GM20000 (cell line): ENCODE measurements around the gene TSEN2.

Source experiments
- DNase-seq: peaks from one replicate; pipeline ENCODE4 v3.0.0; 2012; ENCODE audit warnings: low spot score
- TF ChIP-seq, protein P1 (sequence below): IDR thresholded peaks from 2 replicates; pipeline ENCODE4 v1.5.1; 2012; ENCODE audit warnings: mild to moderate bottlenecking, control low read depth; ENCODE audit errors: extremely low read depth, missing control alignments

TSEN2 gene

DNA sequence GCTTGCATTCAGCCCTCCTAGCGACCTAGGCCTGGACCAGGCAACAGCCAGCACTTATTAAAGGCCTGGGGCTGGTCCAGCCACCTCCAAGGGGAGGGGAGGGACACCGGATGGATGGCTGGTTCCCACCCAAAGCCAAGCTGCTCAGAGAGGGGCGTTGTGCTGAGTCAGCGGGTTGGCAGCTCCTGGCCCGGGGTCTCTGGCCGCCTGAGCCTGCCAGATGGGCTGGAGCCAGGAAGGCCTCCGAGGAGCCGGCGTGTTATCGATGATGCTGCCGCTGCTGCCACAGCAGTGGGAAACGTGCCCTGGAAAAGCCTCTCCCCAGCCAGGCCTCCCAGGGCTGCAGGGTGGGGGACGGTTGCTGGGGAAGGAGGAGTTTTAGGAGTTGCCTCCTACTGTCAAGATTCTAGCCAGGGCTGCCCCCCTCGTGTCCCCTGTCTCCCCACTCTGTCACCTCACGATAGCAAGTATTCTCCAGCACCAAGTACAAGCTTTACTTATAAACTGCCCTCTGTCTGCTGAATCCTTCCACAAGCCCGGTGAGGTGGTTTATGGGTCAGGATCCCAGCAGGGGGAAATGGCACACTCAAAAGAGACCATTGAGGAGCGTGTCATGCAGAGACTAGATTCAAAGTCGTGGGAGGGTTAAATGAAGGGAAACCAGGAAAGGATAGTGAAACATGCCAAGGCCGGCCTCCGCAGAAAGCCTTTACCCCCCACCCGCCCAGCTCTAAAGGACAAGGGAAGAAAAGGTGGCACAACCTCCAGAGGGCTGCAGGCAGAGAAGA lies 43.2 kb upstream of the TSEN2 start:
- DNase-seq = no peak
- TF ChIP-seq, protein P1, sequence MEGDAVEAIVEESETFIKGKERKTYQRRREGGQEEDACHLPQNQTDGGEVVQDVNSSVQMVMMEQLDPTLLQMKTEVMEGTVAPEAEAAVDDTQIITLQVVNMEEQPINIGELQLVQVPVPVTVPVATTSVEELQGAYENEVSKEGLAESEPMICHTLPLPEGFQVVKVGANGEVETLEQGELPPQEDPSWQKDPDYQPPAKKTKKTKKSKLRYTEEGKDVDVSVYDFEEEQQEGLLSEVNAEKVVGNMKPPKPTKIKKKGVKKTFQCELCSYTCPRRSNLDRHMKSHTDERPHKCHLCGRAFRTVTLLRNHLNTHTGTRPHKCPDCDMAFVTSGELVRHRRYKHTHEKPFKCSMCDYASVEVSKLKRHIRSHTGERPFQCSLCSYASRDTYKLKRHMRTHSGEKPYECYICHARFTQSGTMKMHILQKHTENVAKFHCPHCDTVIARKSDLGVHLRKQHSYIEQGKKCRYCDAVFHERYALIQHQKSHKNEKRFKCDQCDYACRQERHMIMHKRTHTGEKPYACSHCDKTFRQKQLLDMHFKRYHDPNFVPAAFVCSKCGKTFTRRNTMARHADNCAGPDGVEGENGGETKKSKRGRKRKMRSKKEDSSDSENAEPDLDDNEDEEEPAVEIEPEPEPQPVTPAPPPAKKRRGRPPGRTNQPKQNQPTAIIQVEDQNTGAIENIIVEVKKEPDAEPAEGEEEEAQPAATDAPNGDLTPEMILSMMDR = no peak

DNA sequence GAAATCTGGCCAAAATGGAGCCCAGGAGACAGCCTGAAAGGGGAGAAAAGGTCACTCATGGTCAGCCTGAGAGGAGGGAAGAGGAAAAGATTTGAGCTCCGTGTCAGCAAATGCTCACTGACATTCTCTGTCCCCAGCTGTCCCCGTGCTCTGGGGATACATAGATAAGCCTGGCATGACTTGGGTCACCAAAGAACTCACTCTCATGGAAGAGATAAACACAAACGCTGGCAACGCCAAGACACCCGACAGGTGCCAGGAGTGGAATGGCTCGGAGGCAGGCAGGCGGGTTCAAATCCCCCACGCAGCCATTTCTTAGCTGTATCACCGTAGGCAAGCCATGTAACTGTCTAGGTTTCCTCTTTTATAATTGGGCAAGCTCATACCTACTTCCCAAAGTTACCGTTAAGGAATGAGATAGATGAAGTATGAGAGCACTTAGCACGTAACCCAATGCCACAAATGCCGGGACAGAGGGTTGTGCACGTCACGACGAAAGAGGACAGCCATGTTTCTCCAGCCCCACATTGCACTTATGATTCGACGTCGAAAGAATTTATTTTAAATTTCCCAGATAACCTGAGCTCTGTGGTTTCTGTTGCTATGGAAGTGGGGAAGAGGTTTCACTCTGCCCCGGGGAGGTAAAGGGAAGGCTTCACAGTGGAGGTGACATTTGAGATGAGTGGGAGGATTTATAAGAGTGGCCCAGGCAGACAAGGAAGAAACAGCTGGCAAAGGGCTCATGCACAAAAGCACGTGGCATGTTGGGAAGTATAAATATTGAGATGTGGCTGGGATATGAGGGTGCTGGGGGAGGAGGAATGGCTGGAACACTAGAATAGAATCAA lies 41.4 kb upstream of the TSEN2 start:
- TF ChIP-seq, protein P1 = no peak
- no peak for DNase-seq

DNA sequence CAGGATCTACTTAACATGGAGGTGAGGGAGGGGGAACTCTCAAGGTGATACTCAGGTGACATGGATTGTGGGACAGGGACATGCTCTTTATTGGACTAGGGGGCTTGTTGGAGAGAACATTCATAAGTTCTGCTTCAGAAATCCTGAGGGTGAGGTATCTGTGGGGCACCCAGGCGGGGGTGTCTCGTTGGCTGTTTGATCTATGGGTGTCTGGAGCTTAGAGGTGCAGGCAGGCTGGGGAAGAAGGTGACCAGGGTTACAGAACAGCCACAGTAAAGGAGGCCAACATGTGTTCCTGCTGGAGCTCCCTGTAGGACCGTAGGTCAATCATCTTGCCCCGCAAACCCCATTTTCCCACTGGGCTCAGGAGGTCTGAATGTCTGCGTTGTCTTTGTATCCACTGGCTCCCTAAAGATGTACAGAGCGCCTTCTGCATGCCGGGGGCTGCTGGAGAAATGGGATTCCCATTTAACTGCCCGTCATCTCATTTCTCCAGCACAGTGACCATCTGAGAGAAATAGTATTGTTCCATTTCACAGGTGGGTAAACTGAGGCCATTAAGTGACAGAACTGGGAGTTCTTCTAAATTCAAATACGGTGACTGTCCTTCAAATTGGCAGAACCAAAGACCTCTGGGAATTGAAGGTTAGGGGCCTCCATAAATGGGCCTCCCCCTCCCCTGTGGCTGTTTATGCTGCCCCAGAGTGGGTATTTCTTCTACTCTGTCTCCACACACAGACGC lies 40.3 kb upstream of the TSEN2 start:
- TF ChIP-seq, protein P1 = no peak
- no peak for DNase-seq

DNA sequence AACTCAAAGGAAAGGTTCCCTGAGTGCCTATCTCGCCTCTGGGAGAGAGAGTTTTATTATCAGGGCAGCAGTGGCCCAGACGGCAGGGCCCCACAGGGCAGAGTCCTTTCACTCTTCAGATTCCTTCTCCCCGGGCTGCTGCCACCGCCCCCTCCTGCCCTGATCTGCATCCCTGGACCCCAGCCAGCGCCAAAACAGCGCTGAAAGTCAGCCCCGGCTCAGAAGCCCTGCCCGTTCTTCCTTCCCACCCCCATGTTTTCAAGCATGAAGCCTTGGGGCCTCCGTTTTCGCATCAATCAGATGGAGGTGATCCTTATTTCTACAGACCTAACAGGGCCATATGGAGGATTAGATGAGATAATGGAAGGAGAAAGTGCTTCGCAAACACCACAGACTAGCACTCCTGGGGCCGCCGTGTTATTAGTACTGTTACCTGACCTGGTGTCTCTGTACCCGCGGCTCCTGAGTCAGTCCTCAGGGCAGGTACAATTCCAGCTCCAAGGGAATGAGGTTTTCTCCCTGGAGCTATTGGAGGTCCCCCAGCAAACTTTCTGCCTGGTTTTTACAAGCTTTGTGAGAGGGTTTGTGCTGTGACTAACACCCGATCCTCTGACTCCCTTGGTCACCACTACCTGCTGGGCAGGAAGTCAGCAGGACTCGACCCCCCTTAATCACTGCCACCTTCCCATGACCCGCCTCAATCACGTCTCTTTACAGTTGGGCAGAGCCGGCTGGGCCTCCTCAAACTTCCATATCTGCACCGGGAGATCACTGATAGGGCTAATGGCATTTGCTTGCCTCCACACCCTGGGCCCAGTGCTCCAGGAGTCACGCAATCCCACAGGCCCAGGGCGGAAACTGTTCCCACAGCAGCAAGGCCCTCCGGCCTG lies 39.5 kb upstream of the TSEN2 start:
- no peak for DNase-seq
- TF ChIP-seq, protein P1 = no peak

DNA sequence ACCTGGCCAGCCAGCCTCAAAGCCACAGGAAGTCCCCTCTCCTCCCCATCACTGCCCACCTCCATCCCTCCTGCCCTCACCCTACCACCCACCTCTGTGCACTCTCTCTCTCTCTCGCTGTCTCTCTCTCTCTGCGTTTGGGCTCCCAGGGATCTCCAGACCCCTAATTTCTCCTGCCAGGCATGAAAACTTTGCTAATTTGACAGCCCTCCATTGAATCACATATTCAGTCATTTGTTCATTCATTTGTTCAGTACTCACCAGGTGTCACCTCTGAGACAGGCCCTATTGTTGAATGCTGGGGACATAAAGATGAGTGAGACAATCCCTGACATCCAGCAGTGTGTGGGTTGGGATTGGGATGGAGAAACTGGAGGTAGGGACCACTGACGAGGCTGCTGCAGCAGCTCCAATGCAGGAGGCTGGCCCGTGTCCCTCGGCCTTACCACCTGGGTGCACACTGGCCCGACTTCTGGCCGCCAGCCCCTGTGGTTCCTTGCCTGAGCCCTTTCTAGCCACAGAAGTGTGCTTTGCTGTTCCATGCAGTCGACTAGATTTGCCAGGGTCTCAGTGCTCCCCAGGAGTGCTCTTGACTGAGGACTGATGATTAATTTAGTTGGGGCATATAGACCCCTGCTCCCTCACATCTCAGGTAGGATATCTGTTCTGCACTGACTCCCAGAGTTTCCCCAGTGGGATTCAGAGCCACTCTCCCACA lies 38.6 kb upstream of the TSEN2 start:
- DNase-seq = no peak
- TF ChIP-seq, protein P1 = no peak

DNA sequence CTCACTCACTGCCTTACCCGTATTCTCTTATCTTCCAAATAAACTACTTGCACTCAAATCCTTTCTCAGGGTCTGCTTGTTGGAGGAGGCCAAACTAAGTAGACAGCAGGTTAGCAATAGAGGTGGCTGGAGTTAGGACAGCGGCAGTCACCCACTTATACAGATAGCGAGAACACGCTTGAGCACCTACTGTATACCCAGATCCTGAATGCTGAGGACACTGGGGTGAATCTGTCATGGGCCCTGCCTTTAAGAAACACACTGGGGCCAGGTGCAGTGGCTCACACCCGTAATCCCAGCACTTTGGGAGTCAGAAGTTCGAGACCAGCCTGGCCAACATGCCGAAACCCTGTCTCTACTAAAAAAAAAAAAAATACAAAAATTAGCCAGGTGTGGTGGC lies 38.0 kb upstream of the TSEN2 start:
- TF ChIP-seq, protein P1 = no peak
- no peak for DNase-seq
